HepG2 (cell line): Measurements from ENCODE around the gene SEMA3B. TPM values are rescaled to one million over a fixed set of nuclear protein-coding genes. Genes with fewer than 3 reads are reported as not detected.

Experiments
- GTF3A ChIP-seq: sonication (generic); formaldehyde crosslinking; conservative IDR thresholded peaks from 2 replicates; pipeline ENCODE4 v1.4.0; 2020; ENCODE audit warnings: mild to moderate bottlenecking, missing genetic modification reagents
- HMGXB3 ChIP-seq: sonication (generic); formaldehyde crosslinking; IDR thresholded peaks from 2 replicates; pipeline ENCODE4 v1.4.0; 2020; ENCODE audit warnings: missing genetic modification reagents, borderline replicate concordance
- RBFOX2 ChIP-seq: fragments of 200-400 bp; formaldehyde crosslinking; IDR thresholded peaks from 2 replicates; pipeline ENCODE4 v1.6.1; 2017; ENCODE audit warnings: low read depth, mild to moderate bottlenecking, low read length
- ZBTB42 ChIP-seq: sonication (generic); formaldehyde crosslinking; IDR thresholded peaks from 2 replicates; pipeline ENCODE4 v1.5.0; 2020; ENCODE audit warnings: mild to moderate bottlenecking, missing genetic modification reagents
- ZNF263 ChIP-seq: sonication (generic); formaldehyde crosslinking; IDR thresholded peaks from 2 replicates; pipeline ENCODE4 v1.4.0; 2020; ENCODE audit warnings: missing genetic modification reagents
- ZNF609 ChIP-seq: sonication (generic); formaldehyde crosslinking; IDR thresholded peaks from 2 replicates; pipeline ENCODE4 v1.4.0; 2020; ENCODE audit warnings: mild to moderate bottlenecking, missing genetic modification reagents, borderline replicate concordance
- ZNF646 ChIP-seq: sonication (generic); formaldehyde crosslinking; IDR thresholded peaks from 2 replicates; pipeline ENCODE4 v1.9.0; 2021; ENCODE audit warnings: mild to moderate bottlenecking, missing genetic modification reagents
- ZNF770 ChIP-seq: sonication (generic); formaldehyde crosslinking; IDR thresholded peaks from 2 replicates; pipeline ENCODE4 v1.5.0; 2020; ENCODE audit warnings: mild to moderate bottlenecking, missing genetic modification reagents
- polyA plus RNA-seq, 8 experiments: library from polyadenylated mRNA; depleted of rRNA in 3 of 8; stranded (reverse) in 7 of 8; unstranded in 1 of 8; fragments of >200 nt; fragmentation: Illumina TruSeq in 4 of 8; extraction: Trizol in 4 of 8; gene quantifications; 2 replicates each; pipeline versions ENCODE4 v1.2.1 to v1.2.3, GENCODE V29; 2011 to 2016; ENCODE audit warnings: low read depth in 4 of 8, missing spikeins in 1 of 8, mixed read lengths in 1 of 8; ENCODE audit not compliant: insufficient read depth in 1 of 8
- total RNA-seq, 5 experiments: library from RNA; depleted of rRNA; stranded (reverse); fragments of >200 nt; fragmentation: Illumina TruSeq; extraction: Trizol; gene quantifications; 2 replicates each; pipeline ENCODE4 v1.2.3, GENCODE V29; 2016; ENCODE audit warnings: low read depth in 1 of 5

The SEMA3B gene
- total and polyA plus RNA-seq, 2 of the 13 experiments (the other 11 are each of a cell fraction or from before 2014, with no cell fraction given) = 93.2 to 158 TPM

GRCh38 chr3:50227390-50228183, 41.4 kb upstream of the SEMA3B start (continued):
- TF ChIP-seq ZNF263 (CRISPR knock-in tag) (no peak; the same call in 1 of the 2 replicates), ZNF646 (CRISPR knock-in tag) (no peak), RBFOX2 (peak; percentile 79), GTF3A (CRISPR knock-in tag) (peak; percentile 72; the same call in 1 of the 2 replicates), ZNF770 (CRISPR knock-in tag) (peak; percentile 94), ZNF609 (no peak; the same call in 1 of the 2 replicates), ZBTB42 (no peak), HMGXB3 (CRISPR knock-in tag) (peak; percentile 79)
